ENCODE measurements around the gene UCHL1. TPM values are rescaled to one million over a fixed set of nuclear protein-coding genes. Genes with fewer than 3 reads are reported as not detected.

The UCHL1 gene
- polyA plus RNA-seq, 1 experiment: 1,872 TPM

DNA sequence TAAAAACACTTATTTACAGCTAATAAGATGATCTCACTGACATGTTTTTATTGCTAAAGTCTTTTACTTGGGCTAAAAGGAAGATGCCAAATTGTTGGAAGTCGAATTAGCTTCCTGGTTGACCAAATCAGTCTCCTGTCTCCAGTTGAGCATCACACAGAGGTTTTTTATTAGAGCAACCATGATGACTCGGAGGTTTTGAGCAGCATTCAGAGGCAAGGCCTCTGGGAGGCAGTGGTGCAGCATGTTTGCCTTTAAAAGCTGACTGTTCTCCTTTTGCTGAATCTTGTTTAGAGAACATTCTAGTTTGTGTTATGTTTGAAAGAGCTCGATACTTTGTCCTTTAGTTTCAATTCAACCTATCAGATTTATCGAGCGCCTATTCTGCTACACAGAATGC is 2.1 kb downstream of the UCHL1 start:
- Histone ChIP-seq H3K9me3 (ENCODE audit: control insufficient read depth, insufficient read depth, low read length) (no peaks in the 10 kb centered on the region), H3K4me3 (ENCODE audit: low read depth, low read length) (peak overlapping the region; percentile 90), H3K27me3 (ENCODE audit: control insufficient read depth, insufficient read depth, low read length) (peaks cover 1% of the 10 kb centered on the region), H3K27ac (ENCODE audit: low read depth, low read length) (peak overlapping the region; percentile 57)
- ChIA-PET POLR2A (interaction anchor here (0.6 to 3.4 kb wide), 6 partner anchors 9 to 334 kb away, joined by 3 to 21 read pairs (median 4); no protein-coding TSS in a partner anchor), CTCF (interaction anchor here (0.6 to 3.7 kb wide), 35 partner anchors 8 to 561 kb away, joined by 3 to 51 read pairs (median 5); partner anchors contain the start of gene APBB2)
- peak; percentile 53 for DNase-seq (ENCODE audit: low read depth, low spot score)
- TF ChIP-seq, protein P1, sequence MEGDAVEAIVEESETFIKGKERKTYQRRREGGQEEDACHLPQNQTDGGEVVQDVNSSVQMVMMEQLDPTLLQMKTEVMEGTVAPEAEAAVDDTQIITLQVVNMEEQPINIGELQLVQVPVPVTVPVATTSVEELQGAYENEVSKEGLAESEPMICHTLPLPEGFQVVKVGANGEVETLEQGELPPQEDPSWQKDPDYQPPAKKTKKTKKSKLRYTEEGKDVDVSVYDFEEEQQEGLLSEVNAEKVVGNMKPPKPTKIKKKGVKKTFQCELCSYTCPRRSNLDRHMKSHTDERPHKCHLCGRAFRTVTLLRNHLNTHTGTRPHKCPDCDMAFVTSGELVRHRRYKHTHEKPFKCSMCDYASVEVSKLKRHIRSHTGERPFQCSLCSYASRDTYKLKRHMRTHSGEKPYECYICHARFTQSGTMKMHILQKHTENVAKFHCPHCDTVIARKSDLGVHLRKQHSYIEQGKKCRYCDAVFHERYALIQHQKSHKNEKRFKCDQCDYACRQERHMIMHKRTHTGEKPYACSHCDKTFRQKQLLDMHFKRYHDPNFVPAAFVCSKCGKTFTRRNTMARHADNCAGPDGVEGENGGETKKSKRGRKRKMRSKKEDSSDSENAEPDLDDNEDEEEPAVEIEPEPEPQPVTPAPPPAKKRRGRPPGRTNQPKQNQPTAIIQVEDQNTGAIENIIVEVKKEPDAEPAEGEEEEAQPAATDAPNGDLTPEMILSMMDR (IDR thresholded peaks at IDR 0.05; ENCODE audit: low read depth, low read length): peak; percentile 58

GRCh38 chr4:41260116-41260733 is 3.5 kb downstream of the UCHL1 start:
- H3K27ac ChIP-seq (ENCODE audit: low read depth, low read length): no peak overlapping the region
- ChIA-PET CTCF (interaction anchor here (0.6 to 3.7 kb wide), 14 partner anchors 15 to 433 kb away, joined by 4 to 51 read pairs (median 10); partner anchors contain the start of gene APBB2), POLR2A (no interaction called here)
- TF ChIP-seq, protein P1 (IDR thresholded peaks at IDR 0.05; ENCODE audit: low read depth, low read length): no peak
- H3K9me3 ChIP-seq (ENCODE audit: control insufficient read depth, insufficient read depth, low read length): no peaks in the 10 kb centered on the region
- no peaks in the 10 kb centered on the region for H3K27me3 ChIP-seq (ENCODE audit: control insufficient read depth, insufficient read depth, low read length)
- no peak for DNase-seq (ENCODE audit: low read depth, low spot score)
- H3K4me3 ChIP-seq (ENCODE audit: low read depth, low read length): no peak overlapping the region

GRCh38 chr4:41262198-41262597 is 5.5 kb downstream of the UCHL1 start:
- no peak overlapping the region for H3K4me3 ChIP-seq (ENCODE audit: low read depth, low read length)
- DNase-seq (ENCODE audit: low read depth, low spot score): no peak
- H3K9me3 ChIP-seq (ENCODE audit: control insufficient read depth, insufficient read depth, low read length): no peaks in the 10 kb centered on the region
- no peak overlapping the region for H3K27ac ChIP-seq (ENCODE audit: low read depth, low read length)
- TF ChIP-seq, protein P1 (IDR thresholded peaks at IDR 0.05; ENCODE audit: low read depth, low read length): no peak
- H3K27me3 ChIP-seq (ENCODE audit: control insufficient read depth, insufficient read depth, low read length): no peaks in the 10 kb centered on the region
- CTCF ChIA-PET: interaction anchor here (1.2 to 1.3 kb wide), 2 partner anchors 337 to 399 kb away, joined by 3 to 4 read pairs; no protein-coding TSS in a partner anchor
- POLR2A ChIA-PET: no interaction called here

- POLR2A ChIA-PET: interaction anchor here (1.1 kb wide), 1 partner anchor 9 kb away, joined by 3 read pairs; no protein-coding TSS in a partner anchor
Observed at GRCh38 chr4:41264212-41264611, 7.5 kb downstream of the UCHL1 start.

More at GRCh38 chr4:41264212-41264611, 7.5 kb downstream of the UCHL1 start:
- Histone ChIP-seq H3K27ac (ENCODE audit: low read depth, low read length) (no peak overlapping the region), H3K9me3 (ENCODE audit: control insufficient read depth, insufficient read depth, low read length) (no peaks in the 10 kb centered on the region), H3K27me3 (ENCODE audit: control insufficient read depth, insufficient read depth, low read length) (no peaks in the 10 kb centered on the region), H3K4me3 (ENCODE audit: low read depth, low read length) (no peak overlapping the region)
- CTCF ChIA-PET: interaction anchor here (0.7 to 1.6 kb wide), 2 partner anchors 340 to 398 kb away, joined by 3 to 5 read pairs; no protein-coding TSS in a partner anchor
- TF ChIP-seq, protein P1 (IDR thresholded peaks at IDR 0.05; ENCODE audit: low read depth, low read length): no peak
- DNase-seq (ENCODE audit: low read depth, low spot score): no peak
